Fibroblast of lung (primary cell): ENCODE measurements around the gene TBPL2. TPM values are rescaled to one million over a fixed set of nuclear protein-coding genes. Genes with fewer than 3 reads are reported as not detected.
A peak's percentile ranks its signal among the peaks of the same experiment; 100 is the strongest.

Experiments
- DNase-seq, 2 donors: peaks; one replicate each; pipeline versions ENCODE4 v3.0.0 to v3.0.0-alpha.2; 2010; ENCODE audit warnings: low read depth in 2 of 2
- H2AFZ ChIP-seq: 2 replicates; pipeline ENCODE4 v1.5.1; 2012; ENCODE audit warnings: low read length, control low read depth, inconsistent platforms
- H3K27ac ChIP-seq: 2 replicates; pipeline ENCODE4 v1.5.1; 2011; ENCODE audit warnings: low read length, control low read depth; ENCODE audit not compliant: insufficient read depth
- H3K27me3 ChIP-seq: 2 replicates; pipeline ENCODE4 v1.5.1; 2011; ENCODE audit warnings: mild to moderate bottlenecking, low read length; ENCODE audit not compliant: control insufficient read depth, insufficient read depth
- H3K36me3 ChIP-seq: 2 replicates; pipeline ENCODE4 v1.5.1; 2011; ENCODE audit warnings: low read length; ENCODE audit not compliant: control insufficient read depth, insufficient read depth
- H3K4me1 ChIP-seq: 2 replicates; pipeline ENCODE4 v1.5.1; 2011; ENCODE audit warnings: low read length; ENCODE audit not compliant: control insufficient read depth, insufficient read depth; ENCODE audit errors: extremely low read depth
- H3K4me2 ChIP-seq: 2 replicates; pipeline ENCODE4 v1.5.1; 2011; ENCODE audit warnings: low read length, control low read depth; ENCODE audit not compliant: insufficient read depth; ENCODE audit errors: extremely low read depth
- H3K4me3 ChIP-seq, 4 experiments: fragments of 200-600 bp in 1 of 4; sonication (generic) in 1 of 4; replicated peaks in 1 of 4; 2 replicates each; pipeline ENCODE4 v1.5.1; 2011 to 2016; ENCODE audit warnings: low read length in 4 of 4, low read depth in 3 of 4, mild to moderate bottlenecking in 3 of 4, control low read depth in 2 of 4, inconsistent platforms in 1 of 4, mixed read lengths in 1 of 4; ENCODE audit not compliant: insufficient read depth in 1 of 4; ENCODE audit errors: control extremely low read depth in 1 of 4
- H3K79me2 ChIP-seq: 2 replicates; pipeline ENCODE4 v1.5.1; 2012; ENCODE audit warnings: mild to moderate bottlenecking, low read length, inconsistent platforms; ENCODE audit not compliant: control insufficient read depth, insufficient read depth
- H3K9ac ChIP-seq: 2 replicates; pipeline ENCODE4 v1.5.1; 2011; ENCODE audit warnings: mild to moderate bottlenecking, low read length, control low read depth; ENCODE audit not compliant: insufficient read depth
- H3K9me3 ChIP-seq: 2 replicates; pipeline ENCODE4 v1.5.1; 2012; ENCODE audit warnings: low read depth, low read length; ENCODE audit not compliant: control insufficient read depth, insufficient read depth
- H4K20me1 ChIP-seq: 2 replicates; pipeline ENCODE4 v1.5.1; 2011; ENCODE audit warnings: low read length; ENCODE audit not compliant: control insufficient read depth, insufficient read depth; ENCODE audit errors: extremely low read depth
- EZH2 ChIP-seq: IDR thresholded peaks from 2 replicates; pipeline ENCODE4 v1.5.1; 2012; ENCODE audit warnings: low read length, control low read depth, mild to moderate bottlenecking; ENCODE audit errors: missing control alignments
- polyA plus RNA-seq, 2 donors: library from polyadenylated mRNA; depleted of rRNA in 1 of 2; stranded (reverse) in 1 of 2; unstranded in 1 of 2; fragments of >200 nt; gene quantifications; 2 replicates each; pipeline ENCODE4 v1.2.1, GENCODE V29; 2011 to 2012; ENCODE audit warnings: missing spikeins in 1 of 2
- total RNA-seq: library from RNA; depleted of rRNA; stranded (reverse); fragments of >200 nt; gene quantifications from 2 replicates; pipeline ENCODE4 v1.2.1, GENCODE V29; 2014
- TF ChIP-seq, protein P1 (sequence below), 2 donors: IDR thresholded peaks in 1 of 2; conservative IDR thresholded peaks in 1 of 2; 1 replicate in 1 of 2; 2 replicates in 1 of 2; pipeline ENCODE4 v1.5.1; 2011 to 2012; ENCODE audit warnings: low read length in 2 of 2, control low read depth in 1 of 2, inconsistent platforms in 1 of 2, low read depth in 1 of 2, mild to moderate bottlenecking in 1 of 2

The TBPL2 gene
- total and polyA plus RNA-seq, 2 donors (not counting 1 experiment from before 2014, with no cell fraction given): not detected

DNA sequence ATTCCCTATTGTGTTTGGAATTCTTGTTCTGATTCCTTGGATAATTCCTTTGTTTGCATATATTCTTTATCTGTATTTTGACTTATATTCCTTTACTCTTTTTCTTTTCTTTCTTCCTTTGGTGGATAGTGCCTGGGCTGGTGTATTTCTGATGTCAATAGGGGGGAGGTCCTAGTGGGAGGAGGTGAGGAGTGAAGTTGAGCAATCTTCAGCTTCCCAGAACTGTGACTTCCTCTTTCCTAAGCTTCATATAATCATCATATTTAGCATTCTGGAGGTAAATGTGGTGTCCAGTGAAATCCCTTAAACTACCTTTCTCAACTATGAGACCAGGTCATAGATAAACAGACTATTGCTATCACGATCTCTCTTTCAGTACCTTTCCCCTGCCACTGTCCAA lies 29.6 kb upstream of the TBPL2 start:
- no peaks in the 10 kb centered on the region for H3K9me3 ChIP-seq
- H3K4me1 ChIP-seq: no peaks in the 10 kb centered on the region
- no peak for TF ChIP-seq EZH2
- TF ChIP-seq, protein P1, sequence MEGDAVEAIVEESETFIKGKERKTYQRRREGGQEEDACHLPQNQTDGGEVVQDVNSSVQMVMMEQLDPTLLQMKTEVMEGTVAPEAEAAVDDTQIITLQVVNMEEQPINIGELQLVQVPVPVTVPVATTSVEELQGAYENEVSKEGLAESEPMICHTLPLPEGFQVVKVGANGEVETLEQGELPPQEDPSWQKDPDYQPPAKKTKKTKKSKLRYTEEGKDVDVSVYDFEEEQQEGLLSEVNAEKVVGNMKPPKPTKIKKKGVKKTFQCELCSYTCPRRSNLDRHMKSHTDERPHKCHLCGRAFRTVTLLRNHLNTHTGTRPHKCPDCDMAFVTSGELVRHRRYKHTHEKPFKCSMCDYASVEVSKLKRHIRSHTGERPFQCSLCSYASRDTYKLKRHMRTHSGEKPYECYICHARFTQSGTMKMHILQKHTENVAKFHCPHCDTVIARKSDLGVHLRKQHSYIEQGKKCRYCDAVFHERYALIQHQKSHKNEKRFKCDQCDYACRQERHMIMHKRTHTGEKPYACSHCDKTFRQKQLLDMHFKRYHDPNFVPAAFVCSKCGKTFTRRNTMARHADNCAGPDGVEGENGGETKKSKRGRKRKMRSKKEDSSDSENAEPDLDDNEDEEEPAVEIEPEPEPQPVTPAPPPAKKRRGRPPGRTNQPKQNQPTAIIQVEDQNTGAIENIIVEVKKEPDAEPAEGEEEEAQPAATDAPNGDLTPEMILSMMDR (conservative IDR thresholded peaks at IDR 0.05 in 1 of 2, IDR thresholded peaks at IDR 0.05 in 1 of 2; ENCODE audit: low read depth in 1 of 2, low read length in 2 of 2): no peak

DNA sequence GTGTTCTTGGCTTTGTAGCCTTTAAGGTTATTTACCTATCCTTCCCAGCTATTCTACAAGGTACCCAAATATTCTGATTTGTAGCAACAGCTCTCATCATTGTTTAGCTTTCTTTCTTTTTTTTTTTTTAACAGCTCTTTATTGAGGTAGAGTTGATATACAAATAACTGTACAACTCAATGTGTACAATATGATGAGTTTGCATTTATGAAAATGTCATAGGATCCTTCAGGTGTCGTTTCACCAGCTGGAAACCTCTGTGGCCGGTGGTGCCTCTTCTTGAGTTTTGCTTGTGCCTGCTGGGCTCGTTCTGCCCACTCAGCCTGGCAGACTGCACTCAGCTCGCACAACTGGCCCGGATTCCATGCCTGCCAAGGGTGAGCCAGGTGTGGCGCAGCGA lies 26.9 kb upstream of the TBPL2 start:
- Histone ChIP-seq H4K20me1 (no peaks in the 10 kb centered on the region), H3K4me3 (no peak overlapping the region), H3K9ac (no peak overlapping the region), H3K27ac (no peak overlapping the region), H3K36me3 (no peaks in the 10 kb centered on the region), H3K9me3 (no peaks in the 10 kb centered on the region), H3K4me2 (no peak overlapping the region), H3K27me3 (peaks cover 4% of the 10 kb centered on the region), H3K79me2 (no peaks in the 10 kb centered on the region), H3K4me1 (no peaks in the 10 kb centered on the region), H2AFZ (no peak overlapping the region)
- no peak for TF ChIP-seq EZH2
- TF ChIP-seq, protein P1 (conservative IDR thresholded peaks at IDR 0.05 in 1 of 2, IDR thresholded peaks at IDR 0.05 in 1 of 2; ENCODE audit: low read depth in 1 of 2, low read length in 2 of 2): no peak
- no peak for DNase-seq

More for the DNA sequence above, 29.6 kb upstream of the TBPL2 start:
- Histone ChIP-seq H2AFZ (no peak overlapping the region), H3K4me3 (no peak overlapping the region), H3K36me3 (no peaks in the 10 kb centered on the region), H3K79me2 (no peaks in the 10 kb centered on the region), H4K20me1 (no peaks in the 10 kb centered on the region), H3K9ac (no peak overlapping the region), H3K27ac (no peak overlapping the region), H3K4me2 (no peak overlapping the region), H3K27me3 (peaks cover 4% of the 10 kb centered on the region)
- no peak for DNase-seq

DNA sequence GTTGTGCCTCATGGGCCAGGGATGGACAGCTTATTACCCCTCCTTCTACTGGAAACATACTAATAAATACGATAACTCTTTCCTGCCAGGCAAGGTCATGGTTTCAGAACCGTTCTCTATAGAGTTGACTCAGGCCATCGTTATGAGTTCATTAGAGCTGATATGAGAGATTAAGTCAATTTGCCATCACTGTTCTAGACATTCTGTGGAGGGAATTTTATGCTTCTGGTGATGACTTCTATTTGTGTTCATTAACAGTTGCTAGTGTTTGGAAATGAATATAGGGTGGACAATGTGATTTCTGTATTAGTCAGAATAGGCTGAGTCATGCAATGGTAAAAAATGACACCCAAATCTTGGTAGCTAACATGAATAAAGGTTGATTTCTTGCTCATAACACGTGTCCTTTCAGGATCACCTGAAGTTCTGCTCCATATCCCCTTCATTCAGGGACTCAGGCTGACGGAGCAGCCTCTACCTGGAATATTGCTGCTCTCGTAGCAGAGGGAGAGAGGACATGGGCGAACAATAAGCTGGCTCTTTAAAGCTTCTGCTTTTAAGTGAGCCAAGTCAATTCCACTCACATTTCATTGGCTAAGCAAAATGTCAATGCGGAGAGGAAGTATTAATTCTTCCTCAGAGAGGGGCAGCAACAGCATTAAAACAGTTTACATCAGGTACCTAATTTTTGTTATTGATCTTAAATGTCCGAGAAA lies 18.5 kb upstream of the TBPL2 start:
- Histone ChIP-seq H3K4me2 (no peak overlapping the region), H3K9ac (no peak overlapping the region)
- peak; percentile 29 to 68 for DNase-seq

More for the DNA sequence above, 18.5 kb upstream of the TBPL2 start:
- TF ChIP-seq EZH2: no peak
- TF ChIP-seq, protein P1 (conservative IDR thresholded peaks at IDR 0.05 in 1 of 2, IDR thresholded peaks at IDR 0.05 in 1 of 2; ENCODE audit: low read depth in 1 of 2, low read length in 2 of 2): no peak
- H4K20me1 ChIP-seq: no peaks in the 10 kb centered on the region
- no peak overlapping the region for H3K27ac ChIP-seq
- no peaks in the 10 kb centered on the region for H3K9me3 ChIP-seq
- no peaks in the 10 kb centered on the region for H3K36me3 ChIP-seq
- H3K4me1 ChIP-seq: peaks cover 1% of the 10 kb centered on the region
- H3K79me2 ChIP-seq: no peaks in the 10 kb centered on the region
- no peak overlapping the region for H3K4me3 ChIP-seq
- H3K27me3 ChIP-seq: no peaks in the 10 kb centered on the region
- no peak overlapping the region for H2AFZ ChIP-seq
